Activated CD4-positive, alpha-beta memory T cell treated with anti-CD3 and anti-CD28 coated beads, Interleukin-2, amount 10 ng/mL, durations not matched to agents 7 days and 5 days (primary cell): ENCODE data around the gene SUZ12. TPM values are rescaled to one million over a fixed set of nuclear protein-coding genes. Genes with fewer than 3 reads are reported as not detected.
A peak's percentile ranks its signal among the peaks of the same experiment; 100 is the strongest.
"Not testable (repeated sequence)": the region's sequence is repeated elsewhere in the genome, so short reads cannot be mapped to it uniquely, and the experiment has no call there.

Source experiments
- CTCF ChIA-PET: fragments of 350-600 bp; sonication (Branson Sonifier 250); formaldehyde crosslinking; loops from one replicate; lab custom pipeline; 2021; ENCODE audit warnings: antibody characterized with exemption, inconsistent platforms; lab: Charles Lee
- POLR2A ChIA-PET: fragments of 350-600 bp; sonication (Branson Sonifier 250); formaldehyde crosslinking; loops from one replicate; lab custom pipeline; 2021; ENCODE audit warnings: antibody characterized with exemption; lab: Charles Lee
- DNase-seq: peaks from one replicate; pipeline ENCODE4 v3.0.0-alpha.2; 2020
- H3K27ac Mint-ChIP-seq: one replicate; pipeline ENCODE4 v1.8.0; 2021; ENCODE audit warnings: mild to moderate bottlenecking, mixed read lengths
- H3K27me3 Mint-ChIP-seq: one replicate; pipeline ENCODE4 v1.8.0; 2021; ENCODE audit warnings: mixed read lengths
- H3K36me3 Mint-ChIP-seq: one replicate; pipeline ENCODE4 v1.8.0; 2021; ENCODE audit warnings: low read depth, mixed read lengths
- H3K4me1 Mint-ChIP-seq: one replicate; pipeline ENCODE4 v1.8.0; 2021; ENCODE audit warnings: mixed read lengths
- H3K4me3 Mint-ChIP-seq: one replicate; pipeline ENCODE4 v1.8.0; 2021; ENCODE audit warnings: mild to moderate bottlenecking, mixed read lengths
- H3K9me3 Mint-ChIP-seq: one replicate; pipeline ENCODE4 v1.8.0; 2021; ENCODE audit warnings: mixed read lengths
- total RNA-seq, 2 experiments: library from RNA; stranded (reverse); gene quantifications; one replicate each; pipeline ENCODE4 v1.2.3, GENCODE V29; 2021

The SUZ12 gene
- total RNA-seq, 2 experiments from 2014 or later: 60.1 to 61.2 TPM

DNA sequence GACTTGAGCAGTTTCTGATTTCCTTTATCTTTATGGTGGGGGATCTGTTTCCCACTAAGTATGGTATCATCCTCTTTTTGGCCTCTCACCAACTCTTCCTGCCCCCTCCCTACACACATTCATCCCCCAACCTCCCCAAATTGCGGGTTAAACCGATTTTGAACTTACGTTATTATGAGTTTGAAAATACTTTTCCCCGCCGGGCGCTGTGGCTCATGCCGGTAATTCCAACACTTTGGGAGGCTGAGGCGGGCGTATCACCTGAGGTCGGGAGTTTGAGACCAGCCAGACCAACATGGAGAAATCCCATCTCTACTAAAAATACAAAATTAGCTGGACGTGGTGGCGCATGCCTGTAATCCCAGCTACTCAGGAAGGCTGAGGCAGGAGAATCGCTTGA, 19.1 kb upstream of the SUZ12 start:
- H3K9me3 Mint-ChIP-seq, POLR2A ChIA-PET, H3K4me3 Mint-ChIP-seq, H3K4me1 Mint-ChIP-seq, DNase-seq, H3K27ac Mint-ChIP-seq, H3K36me3 Mint-ChIP-seq, CTCF ChIA-PET: not testable (repeated sequence)
- peaks cover 28% of the 10 kb centered on the region for H3K27me3 Mint-ChIP-seq

DNA sequence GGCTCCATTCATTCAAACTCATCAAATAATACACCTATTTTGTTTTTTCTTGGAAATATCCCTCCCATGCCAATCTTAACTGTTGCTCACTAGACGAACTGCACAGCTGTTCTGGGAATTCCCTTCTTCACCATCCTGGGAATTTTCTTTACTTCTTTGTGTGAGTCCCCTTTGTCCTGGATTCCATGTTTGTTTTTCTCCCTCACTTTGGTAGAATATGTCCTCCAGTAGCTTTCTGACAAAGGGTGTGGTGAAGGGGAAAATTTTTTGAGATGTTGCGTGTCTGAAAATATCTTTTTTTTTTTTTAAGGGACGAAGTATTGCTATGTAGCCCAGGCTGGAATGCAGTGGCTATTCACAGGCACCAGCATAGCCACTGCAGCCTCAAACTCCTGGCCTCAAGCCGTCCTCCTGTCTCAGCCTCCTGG, 18.1 kb upstream of the SUZ12 start:
- Mint-ChIP-seq H3K9me3 (no peaks in the 10 kb centered on the region), H3K4me3 (no peak overlapping the region), H3K27ac (no peak overlapping the region), H3K27me3 (peaks cover 28% of the 10 kb centered on the region), H3K4me1 (peaks cover 8% of the 10 kb centered on the region), H3K36me3 (no peaks in the 10 kb centered on the region)
- no peak for DNase-seq
- POLR2A ChIA-PET: no interaction called here
- CTCF ChIA-PET: no interaction called here

DNA sequence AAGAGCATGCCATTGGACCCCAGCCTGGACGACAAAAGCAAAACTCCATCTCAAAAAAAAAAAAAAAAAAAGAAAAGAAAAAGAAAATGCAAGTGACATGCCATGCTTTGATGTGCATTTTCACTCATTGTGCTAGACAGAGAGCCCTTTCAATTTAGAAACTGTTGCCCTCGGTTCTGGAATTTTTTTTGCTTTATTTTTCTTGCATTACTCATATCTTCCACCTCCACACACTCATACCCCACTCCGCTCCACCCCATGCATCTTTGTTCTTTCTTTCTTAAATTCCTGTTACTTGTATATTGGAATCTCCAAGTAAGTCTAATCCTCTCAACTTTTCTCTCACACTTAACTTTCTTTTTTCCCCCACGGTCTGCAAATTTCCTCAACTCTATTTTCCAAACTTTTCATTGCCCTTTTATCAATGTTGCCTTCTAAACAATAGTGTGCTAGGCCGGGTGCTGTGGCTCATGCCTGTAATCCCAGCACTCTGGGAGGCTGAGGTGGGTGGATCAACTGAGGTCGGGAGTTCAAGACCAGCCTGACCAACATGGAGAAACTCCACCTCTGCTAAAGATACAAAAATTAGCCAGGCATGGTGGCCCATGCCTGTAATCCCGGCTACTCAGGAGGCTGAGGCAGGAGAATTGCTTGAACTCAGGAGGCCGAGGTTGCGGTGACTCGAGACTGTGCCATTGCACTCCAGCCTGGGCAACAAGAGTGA, 16.8 kb upstream of the SUZ12 start:
- CTCF ChIA-PET: no interaction called here
- peaks cover 24% of the 10 kb centered on the region for H3K27me3 Mint-ChIP-seq
- no peak overlapping the region for H3K4me3 Mint-ChIP-seq
- H3K4me1 Mint-ChIP-seq: peaks cover 6% of the 10 kb centered on the region
- H3K9me3 Mint-ChIP-seq: no peaks in the 10 kb centered on the region
- POLR2A ChIA-PET: no interaction called here
- no peak overlapping the region for H3K27ac Mint-ChIP-seq
- H3K36me3 Mint-ChIP-seq: no peaks in the 10 kb centered on the region
- DNase-seq: no peak

DNA sequence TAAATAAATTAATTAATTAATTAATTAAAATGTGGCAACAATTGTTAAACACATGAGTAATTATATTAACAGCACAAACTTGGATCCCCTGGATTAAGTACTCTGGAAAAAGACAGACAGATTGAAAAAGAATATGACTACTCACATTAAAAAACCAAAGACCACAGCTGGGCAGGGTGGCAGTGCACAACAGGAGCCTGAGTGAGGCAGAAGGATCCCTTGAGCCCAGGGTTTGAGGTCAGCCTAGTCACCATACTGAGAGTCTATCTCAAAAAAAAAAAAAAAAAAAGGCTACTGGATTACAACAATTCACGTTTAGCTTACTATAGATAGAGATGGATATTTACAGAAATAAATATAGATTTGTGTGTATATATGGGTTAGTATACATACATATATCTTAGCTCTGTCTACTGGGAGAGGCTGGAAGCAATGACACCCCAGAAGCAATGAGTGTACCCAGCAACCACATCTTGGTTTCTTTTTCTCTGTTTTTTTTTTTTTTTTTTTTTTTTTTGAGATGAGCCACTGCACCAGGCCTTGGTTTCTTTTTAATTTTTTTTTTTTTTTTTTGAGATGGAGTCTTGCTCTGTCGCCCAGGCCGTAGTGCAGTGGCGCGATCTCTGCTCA, 10.6 kb upstream of the SUZ12 start:
- no peak overlapping the region for H3K27ac Mint-ChIP-seq
- CTCF ChIA-PET: interaction anchor here (0.6 to 1.5 kb wide), 5 partner anchors 9 to 489 kb away, joined by 3 to 6 read pairs (median 3); partner anchors contain the start of genes SUZ12 and UTP6
- DNase-seq: no peak

DNA sequence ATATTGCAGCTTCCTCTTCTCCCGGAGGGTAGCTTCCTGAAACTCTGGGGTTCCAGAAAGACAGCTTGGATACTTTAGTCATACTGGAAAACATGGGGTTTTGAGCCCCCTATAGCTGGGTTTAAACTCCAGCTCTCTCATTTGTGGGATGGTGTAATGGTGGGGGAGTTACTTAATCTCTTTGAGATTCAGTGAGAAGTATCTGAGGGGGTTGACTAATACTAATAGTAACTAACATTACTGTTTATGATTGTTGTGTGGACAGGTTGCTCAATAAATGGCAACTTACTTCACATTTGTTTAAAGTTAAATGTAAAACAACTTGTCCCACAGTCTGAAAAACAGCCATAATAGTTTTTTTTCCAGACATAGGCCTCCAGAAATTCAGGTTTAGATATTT, 5.1 kb upstream of the SUZ12 start:
- no peak for DNase-seq
- Mint-ChIP-seq H3K4me1 (peaks cover 3% of the 10 kb centered on the region), H3K36me3 (no peaks in the 10 kb centered on the region), H3K27ac (no peak overlapping the region), H3K27me3 (no peaks in the 10 kb centered on the region), H3K9me3 (no peaks in the 10 kb centered on the region), H3K4me3 (no peak overlapping the region)
- ChIA-PET CTCF (interaction anchor here (0.7 kb wide), 1 partner anchor 19 kb away, joined by 3 read pairs; no protein-coding TSS in a partner anchor), POLR2A (interaction anchor here (1.0 kb wide), 1 partner anchor 30 kb away, joined by 3 read pairs; the partner anchor contains the start of gene UTP6)

More for the DNA sequence above, 10.6 kb upstream of the SUZ12 start:
- no peak overlapping the region for H3K4me3 Mint-ChIP-seq
- POLR2A ChIA-PET: interaction anchor here (1.4 kb wide), 1 partner anchor 11 kb away, joined by 3 read pairs; the partner anchor contains the start of gene SUZ12
- no peaks in the 10 kb centered on the region for H3K9me3 Mint-ChIP-seq
- no peaks in the 10 kb centered on the region for H3K27me3 Mint-ChIP-seq
- H3K4me1 Mint-ChIP-seq: peaks cover 3% of the 10 kb centered on the region
- no peaks in the 10 kb centered on the region for H3K36me3 Mint-ChIP-seq

DNA sequence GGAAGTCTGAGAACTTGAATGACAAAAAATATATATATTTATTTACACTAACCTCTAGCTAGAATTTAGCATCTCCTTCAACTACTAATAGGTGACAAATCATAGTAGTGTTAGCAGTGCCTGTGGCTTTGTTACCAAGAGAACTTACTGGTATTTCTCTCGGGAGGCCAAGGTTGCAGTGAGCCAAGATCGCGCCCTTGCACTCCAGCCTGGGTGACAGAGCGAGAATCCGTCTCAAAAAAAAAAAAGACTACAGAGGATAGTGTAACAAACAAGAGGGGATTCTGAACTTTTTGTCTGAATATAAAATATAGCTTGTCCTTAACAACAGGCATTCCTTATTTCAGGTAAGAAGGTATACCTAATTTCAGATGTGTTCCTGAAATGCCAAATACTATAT, 1.3 kb upstream of the SUZ12 start:
- H3K9me3 Mint-ChIP-seq: no peaks in the 10 kb centered on the region
- H3K36me3 Mint-ChIP-seq: peaks cover 11% of the 10 kb centered on the region
- H3K4me3 Mint-ChIP-seq: no peak overlapping the region
- ChIA-PET POLR2A (interaction anchor here (1.2 kb wide), 1 partner anchor 33 kb away, joined by 5 read pairs; no protein-coding TSS in a partner anchor), CTCF (interaction anchor here (0.6 to 2.8 kb wide), 4 partner anchors 9 to 384 kb away, joined by 3 to 12 read pairs (median 6); partner anchors contain the start of genes LRRC37B and UTP6)
- no peak overlapping the region for H3K27ac Mint-ChIP-seq
- peaks cover 17% of the 10 kb centered on the region for H3K4me1 Mint-ChIP-seq
- no peaks in the 10 kb centered on the region for H3K27me3 Mint-ChIP-seq
- no peak for DNase-seq

DNA sequence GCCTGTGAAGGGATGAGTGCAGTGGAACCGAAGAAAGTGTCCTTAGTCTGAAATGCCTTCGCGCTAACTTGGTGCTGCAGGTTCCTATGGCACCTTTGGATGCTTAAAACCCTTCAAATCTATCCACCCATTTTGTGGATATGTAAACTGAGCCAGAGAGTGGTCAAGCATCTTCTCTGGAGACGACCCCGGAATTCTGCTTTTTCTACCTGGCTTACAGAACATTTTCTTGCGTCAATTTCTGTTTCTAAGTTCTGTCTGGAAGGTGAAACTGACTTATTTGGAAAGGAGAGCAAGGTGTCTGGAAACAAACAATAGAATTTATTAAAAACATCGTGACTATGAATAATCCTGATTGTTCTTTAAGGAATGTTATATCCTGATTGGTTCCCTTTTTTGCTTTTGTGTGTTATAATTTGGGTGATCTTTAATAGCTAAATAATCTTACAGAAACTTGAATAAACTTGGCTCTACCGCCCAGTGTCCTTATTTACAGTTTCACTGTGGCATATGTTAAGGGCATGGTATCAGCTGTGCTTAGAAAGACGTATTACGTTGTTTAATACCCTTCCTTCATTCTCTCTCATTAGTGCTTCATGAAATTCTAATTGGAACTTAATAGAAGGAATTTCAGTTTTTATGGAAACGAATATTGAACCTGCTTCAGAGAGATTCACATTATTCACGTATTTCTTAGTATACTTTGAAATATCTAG, 1.3 kb downstream of the SUZ12 start:
- POLR2A ChIA-PET: interaction anchor here (0.9 to 1.7 kb wide), 5 partner anchors 31 to 412 kb away, joined by 4 to 12 read pairs (median 4); partner anchors contain the start of genes LRRC37B and UTP6
- DNase-seq, H3K9me3 Mint-ChIP-seq, H3K27me3 Mint-ChIP-seq: not testable (repeated sequence)
- Mint-ChIP-seq H3K4me3 (peak overlapping the region; percentile 86), H3K4me1 (peaks cover 32% of the 10 kb centered on the region), H3K36me3 (peaks cover 32% of the 10 kb centered on the region), H3K27ac (peak overlapping the region; percentile 71)
- CTCF ChIA-PET: interaction anchor here (0.7 to 0.9 kb wide), 2 partner anchors 36 to 560 kb away, joined by 3 read pairs; no protein-coding TSS in a partner anchor

DNA sequence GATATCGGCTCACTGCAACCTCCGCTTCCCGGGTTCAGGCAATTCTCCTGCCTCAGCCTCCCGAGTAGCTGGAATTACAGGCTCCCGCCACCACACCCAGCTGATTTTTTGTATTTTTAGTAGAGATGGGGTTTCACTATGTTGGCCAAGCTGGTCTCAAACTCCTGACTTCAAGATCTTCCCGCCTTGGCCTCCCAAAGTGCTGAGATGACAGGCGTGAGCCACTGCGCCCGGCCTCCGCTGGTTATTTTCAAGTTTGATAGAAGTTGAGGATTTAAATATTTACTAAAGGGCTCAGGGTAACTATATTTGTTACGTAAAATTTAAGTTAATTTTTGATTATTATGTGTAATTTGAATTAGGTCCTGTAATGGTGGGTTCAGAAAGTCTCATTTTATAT, 5.1 kb downstream of the SUZ12 start:
- CTCF ChIA-PET, H3K27ac Mint-ChIP-seq, POLR2A ChIA-PET, H3K27me3 Mint-ChIP-seq, DNase-seq, H3K4me3 Mint-ChIP-seq, H3K9me3 Mint-ChIP-seq: not testable (repeated sequence)
- Mint-ChIP-seq H3K4me1 (peaks cover 42% of the 10 kb centered on the region), H3K36me3 (peaks cover 54% of the 10 kb centered on the region)

DNA sequence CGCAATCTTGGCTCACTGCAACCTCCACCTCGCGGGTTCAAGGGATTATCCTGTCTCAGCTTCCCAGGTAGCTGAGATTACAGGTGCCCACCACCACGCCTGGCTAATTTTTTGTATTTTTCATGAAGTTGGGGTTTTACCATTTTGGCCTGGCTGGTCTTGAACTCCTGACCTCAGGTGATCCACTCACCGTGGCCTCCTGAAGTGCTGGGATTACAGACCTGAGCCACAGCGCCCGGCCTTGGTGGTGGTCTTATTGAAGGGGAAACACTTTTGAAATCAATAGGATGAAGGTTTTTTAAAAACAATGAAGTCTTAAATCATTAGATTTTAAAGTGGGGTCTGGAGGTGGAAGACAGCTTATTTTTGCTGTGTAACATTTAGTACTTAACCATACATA, 5.6 kb downstream of the SUZ12 start:
- CTCF ChIA-PET, H3K27me3 Mint-ChIP-seq, H3K4me3 Mint-ChIP-seq, POLR2A ChIA-PET, H3K9me3 Mint-ChIP-seq, H3K27ac Mint-ChIP-seq, DNase-seq: not testable (repeated sequence)
- H3K36me3 Mint-ChIP-seq: peaks cover 58% of the 10 kb centered on the region
- H3K4me1 Mint-ChIP-seq: peaks cover 42% of the 10 kb centered on the region

DNA sequence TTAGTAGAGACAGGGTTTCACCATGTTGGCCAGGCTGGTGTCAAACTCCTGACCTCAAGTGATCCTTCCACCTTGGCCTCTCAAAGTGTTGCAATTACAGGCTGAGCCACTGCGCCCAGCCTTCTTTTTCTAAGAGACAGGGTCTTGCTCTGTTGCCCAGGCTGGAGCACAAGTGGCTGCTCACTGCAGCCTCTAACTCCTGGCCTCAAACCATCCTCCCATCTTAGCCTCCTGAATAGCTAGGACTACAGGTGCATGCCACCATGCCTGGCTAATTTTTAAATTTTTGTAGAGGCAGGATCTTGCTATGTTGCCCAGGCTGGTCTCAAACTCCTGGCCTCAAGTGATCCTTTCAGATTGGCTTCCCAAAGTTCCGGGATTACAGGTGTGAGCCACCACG, 15.1 kb downstream of the SUZ12 start:
- peaks cover 44% of the 10 kb centered on the region for H3K36me3 Mint-ChIP-seq
- not testable (repeated sequence) for H3K4me3 Mint-ChIP-seq, H3K4me1 Mint-ChIP-seq, H3K9me3 Mint-ChIP-seq, DNase-seq, H3K27me3 Mint-ChIP-seq, H3K27ac Mint-ChIP-seq
- ChIA-PET CTCF (interaction anchor here (1.2 kb wide), 1 partner anchor 148 kb away, joined by 4 read pairs; no protein-coding TSS in a partner anchor), POLR2A (interaction anchor here (0.7 kb wide), 1 partner anchor 853 kb away, joined by 3 read pairs; no protein-coding TSS in a partner anchor)

DNA sequence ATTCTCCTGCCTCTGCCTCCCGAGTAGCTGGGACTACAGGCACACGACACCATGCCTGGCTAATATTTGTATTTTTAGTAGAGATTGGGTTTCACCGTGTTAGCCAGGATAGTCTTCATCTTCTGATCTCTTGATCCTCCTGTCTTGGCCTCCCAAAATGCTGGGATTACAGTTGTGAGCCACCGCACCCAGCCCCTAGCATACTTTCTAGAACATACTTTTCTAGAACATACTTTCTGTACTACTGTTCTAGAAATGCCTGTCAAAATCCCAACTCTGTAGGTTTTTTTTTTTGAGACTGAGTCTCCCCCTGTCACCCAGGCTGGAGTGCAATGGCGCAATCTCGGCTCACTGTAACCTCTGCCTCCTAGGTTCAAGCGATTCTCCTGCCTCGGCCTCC, 27.3 kb downstream of the SUZ12 start:
- CTCF ChIA-PET, H3K4me3 Mint-ChIP-seq, H3K27ac Mint-ChIP-seq, H3K27me3 Mint-ChIP-seq, DNase-seq, POLR2A ChIA-PET, H3K4me1 Mint-ChIP-seq, H3K9me3 Mint-ChIP-seq: not testable (repeated sequence)
- peaks cover 46% of the 10 kb centered on the region for H3K36me3 Mint-ChIP-seq

DNA sequence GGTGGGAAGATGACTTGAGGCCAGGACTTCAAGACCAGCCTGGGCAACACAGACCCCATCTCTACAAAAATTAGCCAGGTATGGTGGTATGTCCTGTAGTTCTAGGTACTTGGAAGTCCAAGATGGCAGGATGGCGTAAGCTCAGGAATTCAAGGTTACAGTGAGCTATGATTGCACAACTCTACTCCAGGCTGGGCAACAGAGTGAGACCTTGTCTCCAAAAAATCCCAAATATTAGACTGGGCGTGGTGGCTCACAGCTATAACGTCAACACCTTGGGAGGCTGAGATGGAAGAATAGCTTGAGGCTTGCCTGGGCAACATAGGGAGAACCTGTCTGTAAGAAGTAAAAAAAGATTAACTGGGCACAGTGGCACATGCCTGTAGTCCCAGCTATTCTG, 30.8 kb downstream of the SUZ12 start:
- H3K4me1 Mint-ChIP-seq: peaks cover 2% of the 10 kb centered on the region
- CTCF ChIA-PET: interaction anchor here (1.1 to 1.2 kb wide), 2 partner anchors 171 to 172 kb away, joined by 3 to 5 read pairs; no protein-coding TSS in a partner anchor
- H3K9me3 Mint-ChIP-seq: no peaks in the 10 kb centered on the region
- no peak overlapping the region for H3K27ac Mint-ChIP-seq
- H3K36me3 Mint-ChIP-seq: peaks cover 33% of the 10 kb centered on the region
- POLR2A ChIA-PET: no interaction called here
- no peak for DNase-seq
- H3K27me3 Mint-ChIP-seq: no peaks in the 10 kb centered on the region
- no peak overlapping the region for H3K4me3 Mint-ChIP-seq
